Activated CD8-positive, alpha-beta T cell treated with anti-CD3 and anti-CD28 coated beads, Interleukin-2, amount 10 ng/mL, durations not matched to agents 7 days and 5 days (primary cell): ENCODE data around the gene VAC14. TPM values are rescaled to one million over a fixed set of nuclear protein-coding genes. Genes with fewer than 3 reads are reported as not detected.
"Not testable (repeated sequence)": the region's sequence is repeated elsewhere in the genome, so short reads cannot be mapped to it uniquely, and the experiment has no call there.

ENCODE experiments used
- ATAC-seq: fragments of 150-1000 bp; cut with Tn5 transposase; one replicate; pipeline ENCODE4 v1.10.0; 2021; ENCODE audit warnings: moderate library complexity
- CTCF ChIA-PET: fragments of 350-600 bp; sonication (Branson Sonifier 250); formaldehyde crosslinking; loops from one replicate; lab custom pipeline; 2021; ENCODE audit warnings: antibody characterized with exemption; lab: Charles Lee
- POLR2A ChIA-PET: fragments of 350-600 bp; sonication (Branson Sonifier 250); formaldehyde crosslinking; loops from one replicate; lab custom pipeline; 2021; ENCODE audit warnings: antibody characterized with exemption; lab: Charles Lee
- DNase-seq: peaks from one replicate; pipeline ENCODE4 v3.0.0-alpha.2; 2020
- H3K27ac Mint-ChIP-seq: one replicate; pipeline ENCODE4 v1.8.0; 2021; ENCODE audit warnings: mild to moderate bottlenecking, mixed read lengths
- H3K27me3 Mint-ChIP-seq: one replicate; pipeline ENCODE4 v1.8.0; 2021; ENCODE audit warnings: low read depth, mixed read lengths
- H3K36me3 Mint-ChIP-seq: one replicate; pipeline ENCODE4 v1.8.0; 2021; ENCODE audit warnings: low read depth, mixed read lengths
- H3K4me1 Mint-ChIP-seq: one replicate; pipeline ENCODE4 v1.8.0; 2021; ENCODE audit warnings: low read depth, mixed read lengths
- H3K4me3 Mint-ChIP-seq: one replicate; pipeline ENCODE4 v1.8.0; 2021; ENCODE audit warnings: mild to moderate bottlenecking, mixed read lengths
- H3K9me3 Mint-ChIP-seq: one replicate; pipeline ENCODE4 v1.8.0; 2022; ENCODE audit warnings: mixed read lengths; ENCODE audit not compliant: insufficient read depth
- total RNA-seq, 2 experiments: library from RNA; stranded (reverse); gene quantifications; one replicate each; pipeline ENCODE4 v1.2.3, GENCODE V29; 2021

VAC14 gene
- total RNA-seq, 2 experiments from 2014 or later, result 35.2 to 37.9 TPM

DNA sequence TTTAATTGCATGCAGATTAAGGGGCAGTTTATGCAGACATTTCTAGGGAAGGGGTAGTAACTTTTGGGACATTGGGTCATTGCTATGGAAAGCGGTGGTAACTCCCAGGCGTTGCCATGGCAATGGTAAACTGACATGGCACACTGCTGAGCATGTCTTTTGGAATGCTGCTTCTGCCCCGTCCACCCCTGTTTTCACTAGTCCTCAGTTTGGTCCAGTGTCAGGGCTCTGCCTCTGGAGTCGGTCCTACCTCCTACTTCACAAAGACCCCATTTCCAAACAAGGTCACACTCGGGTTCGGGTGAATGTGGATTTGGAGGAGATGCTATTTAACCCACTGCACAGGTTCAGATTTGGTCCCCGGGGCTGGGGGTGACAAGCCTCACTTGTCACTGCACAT is 151.7 kb downstream of the VAC14 start:
- Mint-ChIP-seq H3K9me3 (no peaks in the 10 kb centered on the region), H3K4me3 (no peak overlapping the region), H3K27me3 (no peaks in the 10 kb centered on the region), H3K27ac (no peak overlapping the region), H3K4me1 (peaks cover 5% of the 10 kb centered on the region), H3K36me3 (no peaks in the 10 kb centered on the region)
- ATAC-seq (no peak), DNase-seq (no peak)
- CTCF ChIA-PET, result no interaction called here
- POLR2A ChIA-PET, result no interaction called here

DNA sequence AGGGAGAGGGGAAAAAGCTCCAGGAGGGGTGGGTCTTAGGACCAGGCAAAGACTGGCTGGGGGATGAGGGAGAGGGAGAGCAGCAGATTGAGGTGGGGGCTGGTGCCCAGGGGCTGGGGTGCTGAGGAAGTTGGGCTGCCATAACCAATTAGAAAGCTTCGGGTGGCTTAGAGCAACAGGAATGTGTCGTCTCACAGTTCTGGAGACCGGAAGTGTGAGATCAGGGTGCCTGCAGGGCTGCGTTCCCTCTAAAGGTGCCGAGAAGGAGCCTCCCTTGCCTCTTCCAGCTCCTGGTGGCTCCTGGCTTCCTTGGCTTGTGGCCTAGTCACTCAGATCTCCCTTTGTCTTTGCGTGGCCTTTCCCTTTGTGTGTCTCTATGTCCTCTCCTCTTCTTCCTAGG is 152.4 kb downstream of the VAC14 start:
- CTCF ChIA-PET, result no interaction called here
- POLR2A ChIA-PET, result no interaction called here
- H3K4me3 Mint-ChIP-seq, result no peak overlapping the region
- H3K9me3 Mint-ChIP-seq, result no peaks in the 10 kb centered on the region
- ATAC-seq (no peak), DNase-seq (no peak)
- no peaks in the 10 kb centered on the region for H3K36me3 Mint-ChIP-seq
- H3K27me3 Mint-ChIP-seq, result peaks cover 2% of the 10 kb centered on the region
- H3K4me1 Mint-ChIP-seq, result peaks cover under 1% of the 10 kb centered on the region
- no peak overlapping the region for H3K27ac Mint-ChIP-seq

DNA sequence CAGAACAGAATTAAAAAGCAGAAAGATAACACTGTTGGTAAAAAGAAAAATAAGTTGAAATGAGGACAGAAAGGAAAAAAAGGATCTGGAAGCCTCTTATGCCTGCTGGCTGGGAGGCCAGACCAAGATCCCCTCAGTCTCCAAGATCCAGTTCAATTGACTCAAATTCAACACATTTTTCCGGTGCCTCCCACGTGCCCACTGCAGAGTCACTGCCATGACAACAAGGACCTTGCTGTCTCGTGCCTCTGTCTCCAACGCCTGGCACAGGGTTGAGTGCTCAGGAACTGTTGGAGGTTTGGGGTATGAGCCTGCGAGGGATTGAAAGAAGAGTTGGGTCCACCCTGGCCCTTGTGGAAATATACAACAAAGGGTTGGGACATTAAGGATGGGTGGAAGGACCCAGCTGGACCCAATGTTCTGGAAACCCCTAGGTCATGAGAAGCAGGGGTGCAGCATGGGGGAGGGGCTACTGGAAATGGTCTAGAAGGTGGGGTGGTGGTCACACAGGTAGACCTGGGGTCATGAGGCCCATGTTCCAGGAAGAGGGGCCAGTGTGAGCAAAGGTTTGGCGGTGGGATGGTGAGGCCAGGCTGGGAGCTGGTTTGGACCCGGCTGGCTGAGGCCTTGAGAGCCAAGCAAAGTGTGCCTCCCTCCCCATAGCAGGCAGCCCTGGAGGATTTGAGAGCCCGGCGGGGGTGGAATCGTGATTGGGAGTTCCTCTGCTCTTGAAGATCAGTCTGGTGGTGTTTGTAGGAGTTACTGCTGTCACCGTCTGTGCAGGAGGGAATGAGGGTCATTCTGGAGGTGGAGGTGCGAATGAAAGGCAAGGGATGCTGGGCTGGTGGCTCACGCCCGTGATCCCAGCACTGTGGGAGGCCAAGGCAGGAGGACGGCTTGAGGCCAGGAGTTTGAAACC is 153.3 kb downstream of the VAC14 start:
- CTCF ChIA-PET, result no interaction called here
- ATAC-seq (no peak), DNase-seq (no peak)
- no peak overlapping the region for H3K4me3 Mint-ChIP-seq
- no peaks in the 10 kb centered on the region for H3K36me3 Mint-ChIP-seq
- peaks cover 3% of the 10 kb centered on the region for H3K27me3 Mint-ChIP-seq
- POLR2A ChIA-PET, result no interaction called here
- H3K9me3 Mint-ChIP-seq, result no peaks in the 10 kb centered on the region
- no peak overlapping the region for H3K27ac Mint-ChIP-seq
- H3K4me1 Mint-ChIP-seq, result no peaks in the 10 kb centered on the region

DNA sequence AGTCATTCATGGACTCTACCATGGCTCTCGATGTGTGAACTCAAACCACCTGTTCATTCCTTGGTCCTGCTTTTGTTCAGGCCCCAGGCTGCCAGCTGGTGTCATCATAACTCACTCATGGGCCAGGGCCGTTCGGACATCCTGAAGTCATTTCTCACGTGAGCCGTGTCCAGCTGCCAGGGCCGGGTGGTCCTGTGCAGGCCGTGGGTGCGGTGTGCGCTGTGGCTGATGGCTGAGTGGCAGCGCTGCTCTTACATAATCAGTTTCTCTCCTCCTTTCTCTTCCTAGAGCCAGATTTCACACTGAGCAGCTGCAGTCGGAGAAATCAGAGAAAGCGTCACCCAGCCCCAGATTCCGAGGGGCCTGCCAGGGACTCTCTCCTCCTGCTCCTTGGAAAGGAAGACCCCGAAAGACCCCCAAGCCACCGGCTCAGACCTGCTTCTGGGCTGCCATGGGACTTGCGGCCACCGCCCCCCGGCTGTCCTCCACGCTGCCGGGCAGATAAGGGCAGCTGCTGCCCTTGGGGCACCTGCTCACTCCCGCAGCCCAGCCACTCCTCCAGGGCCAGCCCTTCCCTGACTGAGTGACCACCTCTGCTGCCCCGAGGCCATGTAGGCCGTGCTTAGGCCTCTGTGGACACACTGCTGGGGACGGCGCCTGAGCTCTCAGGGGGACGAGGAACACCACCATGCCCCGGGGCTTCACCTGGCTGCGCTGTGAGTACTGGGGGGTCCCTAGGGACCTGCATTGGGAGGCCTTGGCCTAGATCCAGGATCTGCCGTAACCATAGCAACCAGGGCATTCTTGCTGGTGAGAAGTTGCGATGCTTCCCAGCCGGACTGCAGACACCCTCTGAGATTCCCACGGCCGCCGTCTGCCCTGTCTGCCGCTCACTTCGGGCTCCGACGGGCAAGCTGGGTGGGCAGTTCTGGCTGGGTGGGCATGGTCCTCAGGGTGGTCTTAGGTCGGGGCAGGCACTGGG is 154.4 kb downstream of the VAC14 start, which contains the start of gene IL34:
Gene IL34, plus strand, starts transcription at position 300 of the 982 bp plus-strand sequence. Its CDS starts 389 bp downstream, at position 689.
- no peak within 1 kb of the TSS for H3K4me3 Mint-ChIP-seq
- peaks cover 9% of the 10 kb centered on the region for H3K27me3 Mint-ChIP-seq
- ChIA-PET CTCF (no interaction called here), POLR2A (no interaction called here)
- no peaks in the 10 kb centered on the region for H3K9me3 Mint-ChIP-seq
- H3K4me1 Mint-ChIP-seq, result no peaks in the 10 kb centered on the region
- no peaks in the 10 kb centered on the region for H3K36me3 Mint-ChIP-seq
- ATAC-seq (no peak), DNase-seq (no peak)
- no peak within 1 kb of the TSS for H3K27ac Mint-ChIP-seq

DNA sequence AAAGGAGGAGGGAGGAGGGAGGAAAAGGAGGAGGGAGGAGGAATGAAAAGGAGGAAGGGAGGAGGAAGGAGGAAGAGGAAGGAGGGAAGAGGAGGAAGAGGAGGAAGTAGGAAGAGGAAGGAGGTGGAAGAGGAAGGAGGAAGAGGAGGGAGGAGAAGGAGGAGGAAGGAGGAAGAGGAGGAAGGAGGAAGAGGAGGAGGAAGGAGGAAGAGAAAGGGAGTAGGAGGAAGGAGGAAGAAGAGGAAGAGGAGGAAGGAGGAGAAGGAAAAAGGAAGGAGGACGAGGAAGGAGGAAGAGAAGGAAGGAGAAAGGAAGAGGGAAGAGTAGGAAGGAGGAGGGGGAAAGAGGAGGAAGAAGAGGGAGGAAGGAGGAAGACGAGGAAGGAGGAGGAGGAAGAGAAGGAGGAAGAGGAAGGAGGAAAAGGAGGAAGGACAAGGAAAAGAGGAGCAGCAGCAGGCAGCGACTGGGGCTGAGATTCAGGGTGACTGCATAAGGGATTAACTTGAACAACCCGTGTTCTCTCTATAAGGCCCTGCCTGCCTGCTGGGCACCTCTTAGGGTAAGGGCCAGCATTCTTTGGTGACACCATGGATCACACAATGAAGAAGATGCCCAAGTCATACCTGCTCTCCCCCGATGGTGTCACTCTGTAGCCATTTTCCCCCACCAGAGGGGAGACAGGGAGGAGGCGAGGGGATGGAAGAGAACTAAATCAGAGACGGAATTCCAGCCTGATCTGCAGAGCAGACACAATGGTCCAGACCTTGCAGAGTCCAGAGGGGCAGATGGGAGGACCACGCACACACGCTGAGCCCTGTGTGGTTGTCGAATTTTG is 156.0 kb downstream of the VAC14 start:
- Mint-ChIP-seq H3K36me3 (no peaks in the 10 kb centered on the region), H3K27me3 (peaks cover 12% of the 10 kb centered on the region), H3K4me3 (no peak overlapping the region), H3K27ac (no peak overlapping the region), H3K4me1 (no peaks in the 10 kb centered on the region), H3K9me3 (no peaks in the 10 kb centered on the region)
- DNase-seq (no peak), ATAC-seq (no peak)
- ChIA-PET POLR2A (no interaction called here), CTCF (no interaction called here)

DNA sequence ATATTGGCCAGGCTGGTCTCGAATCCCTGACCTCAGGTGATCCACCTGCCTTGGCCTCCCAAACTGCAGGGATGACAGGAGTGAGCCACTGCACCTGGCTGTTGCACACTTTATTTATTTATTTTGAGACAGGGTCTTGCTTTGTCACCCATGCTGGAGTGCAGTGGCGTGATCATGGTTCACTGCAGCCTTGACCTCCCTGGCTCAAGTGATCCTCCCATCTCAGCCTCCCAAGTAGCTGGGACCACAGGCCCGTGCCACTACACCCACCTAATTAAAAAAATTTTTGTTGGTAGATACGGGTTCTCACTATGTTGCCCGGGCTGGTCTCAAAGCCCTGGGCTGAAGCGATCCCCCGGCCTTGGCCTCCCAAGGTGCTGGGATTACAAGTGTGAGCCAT is 157.7 kb downstream of the VAC14 start:
- H3K27ac Mint-ChIP-seq, H3K9me3 Mint-ChIP-seq, H3K36me3 Mint-ChIP-seq, H3K4me1 Mint-ChIP-seq, CTCF ChIA-PET, POLR2A ChIA-PET, DNase-seq, ATAC-seq, H3K4me3 Mint-ChIP-seq: not testable (repeated sequence)
- H3K27me3 Mint-ChIP-seq, result peaks cover 12% of the 10 kb centered on the region

DNA sequence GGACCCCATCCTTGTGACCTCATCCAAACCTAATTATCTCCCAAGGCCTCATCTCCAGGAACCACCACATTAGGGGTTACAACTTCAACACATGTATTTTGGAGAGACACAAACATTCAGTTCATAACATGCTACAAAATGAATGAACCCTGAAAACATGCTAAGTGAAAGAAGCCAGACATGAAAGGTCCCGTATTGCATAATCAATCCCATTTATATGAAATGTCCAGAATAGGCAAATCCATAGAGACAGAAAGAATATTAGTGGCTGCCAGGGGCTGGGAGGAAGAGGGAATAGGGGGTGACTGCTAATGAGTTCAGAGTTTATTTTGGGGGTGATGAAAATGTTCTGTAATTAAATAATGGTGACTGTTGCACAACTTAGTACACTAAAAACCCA is 158.3 kb downstream of the VAC14 start:
- POLR2A ChIA-PET, result no interaction called here
- no peak overlapping the region for H3K4me3 Mint-ChIP-seq
- no peaks in the 10 kb centered on the region for H3K4me1 Mint-ChIP-seq
- H3K27ac Mint-ChIP-seq, result no peak overlapping the region
- H3K9me3 Mint-ChIP-seq, result no peaks in the 10 kb centered on the region
- no peak for DNase-seq
- CTCF ChIA-PET, result no interaction called here
- no peaks in the 10 kb centered on the region for H3K36me3 Mint-ChIP-seq
- H3K27me3 Mint-ChIP-seq, result peaks cover 12% of the 10 kb centered on the region
- no peak for ATAC-seq

DNA sequence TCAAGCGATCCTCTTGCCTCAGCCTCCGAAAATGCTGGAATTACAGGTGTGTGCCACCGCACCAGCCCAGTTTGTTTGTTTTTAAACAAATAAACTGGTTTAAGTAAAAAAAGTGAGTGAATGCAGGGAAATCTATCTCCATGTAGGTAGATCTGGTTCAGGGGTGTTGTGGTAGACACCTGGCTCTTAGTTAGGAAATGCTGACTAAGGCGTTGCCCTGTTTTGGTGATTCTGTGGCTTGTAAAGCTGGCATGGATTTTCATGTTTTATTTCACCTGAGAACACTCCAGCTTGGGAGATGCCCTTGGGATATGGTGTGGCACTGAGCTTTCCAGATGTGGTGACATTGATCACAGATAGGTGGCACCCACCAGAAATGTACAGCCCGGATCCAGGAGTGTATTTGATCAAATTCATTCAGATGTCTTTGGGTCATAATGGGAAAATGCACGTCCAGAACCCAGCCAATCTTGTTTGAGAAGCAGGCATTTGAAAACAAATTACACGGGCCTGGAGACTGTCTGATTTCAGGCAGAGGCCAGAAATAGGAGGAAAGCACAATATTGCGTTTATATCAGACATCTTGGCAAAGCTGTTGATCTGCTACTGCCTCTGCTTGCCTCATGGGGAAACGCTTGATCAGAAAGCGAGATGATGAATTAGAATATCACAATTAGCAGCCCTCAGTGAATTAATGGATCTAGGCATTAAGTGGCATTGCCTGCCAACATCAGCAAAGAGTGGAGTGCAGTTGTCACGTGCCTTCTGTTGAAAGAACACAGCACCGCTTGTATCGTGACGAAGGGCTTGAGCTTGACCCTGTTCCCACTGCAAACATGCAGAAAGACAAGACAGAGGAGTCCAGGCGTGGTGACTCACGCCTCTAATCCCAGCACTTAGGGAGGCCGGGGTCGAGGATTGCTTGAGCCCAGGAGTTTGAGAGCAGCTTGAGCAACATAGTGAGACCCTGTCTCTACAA is 161.9 kb downstream of the VAC14 start:
- POLR2A ChIA-PET, result interaction anchor here (0.9 kb wide), 1 partner anchor 162 kb away, joined by 3 read pairs; no protein-coding TSS in a partner anchor
- H3K27ac Mint-ChIP-seq, result no peak overlapping the region
- CTCF ChIA-PET, result interaction anchor here (0.6 to 1.5 kb wide), 3 partner anchors 12 to 114 kb away, joined by 3 read pairs; no protein-coding TSS in a partner anchor
- no peaks in the 10 kb centered on the region for H3K36me3 Mint-ChIP-seq
- no peak for ATAC-seq
- no peaks in the 10 kb centered on the region for H3K9me3 Mint-ChIP-seq
- no peaks in the 10 kb centered on the region for H3K4me1 Mint-ChIP-seq
- H3K4me3 Mint-ChIP-seq, result no peak overlapping the region
- no peak for DNase-seq
- peaks cover 11% of the 10 kb centered on the region for H3K27me3 Mint-ChIP-seq
